Effector memory CD4-positive, alpha-beta T cell (primary cell): Measurements from ENCODE around the gene CUEDC1.
A peak's percentile ranks its signal among the peaks of the same experiment; 100 is the strongest.

ENCODE experiments used
- DNase-seq, 3 donors: peaks; one replicate each; pipeline ENCODE4 v3.0.0-alpha.2; 2020
- H3K27ac ChIP-seq: 2 replicates; pipeline ENCODE4 v1.7.0; 2013; ENCODE audit warnings: mild to moderate bottlenecking, low read length, moderate library complexity; ENCODE audit not compliant: insufficient read depth, poor library complexity, severe bottlenecking
- H3K27me3 ChIP-seq: replicated peaks from 2 replicates; pipeline ENCODE4 v1.7.0; 2013; ENCODE audit warnings: mild to moderate bottlenecking, low read length; ENCODE audit not compliant: insufficient read depth, control insufficient read depth, poor library complexity, severe bottlenecking
- H3K36me3 ChIP-seq: 2 replicates; pipeline ENCODE4 v1.7.0; 2013; ENCODE audit warnings: mild to moderate bottlenecking, low read length, moderate library complexity; ENCODE audit not compliant: control insufficient read depth, insufficient read depth
- H3K4me1 ChIP-seq: 2 replicates; pipeline ENCODE4 v1.7.0; 2013; ENCODE audit warnings: low read length, mild to moderate bottlenecking; ENCODE audit not compliant: control insufficient read depth, insufficient read depth, poor library complexity, severe bottlenecking
- H3K4me3 ChIP-seq: 2 replicates; pipeline ENCODE4 v1.7.0; 2013; ENCODE audit warnings: low read length, low read depth, mild to moderate bottlenecking; ENCODE audit not compliant: insufficient read depth, poor library complexity, severe bottlenecking
- H3K9me3 ChIP-seq: 2 replicates; pipeline ENCODE4 v1.7.0; 2013; ENCODE audit warnings: mild to moderate bottlenecking, low read length, moderate library complexity; ENCODE audit not compliant: control insufficient read depth

The CUEDC1 gene

DNA sequence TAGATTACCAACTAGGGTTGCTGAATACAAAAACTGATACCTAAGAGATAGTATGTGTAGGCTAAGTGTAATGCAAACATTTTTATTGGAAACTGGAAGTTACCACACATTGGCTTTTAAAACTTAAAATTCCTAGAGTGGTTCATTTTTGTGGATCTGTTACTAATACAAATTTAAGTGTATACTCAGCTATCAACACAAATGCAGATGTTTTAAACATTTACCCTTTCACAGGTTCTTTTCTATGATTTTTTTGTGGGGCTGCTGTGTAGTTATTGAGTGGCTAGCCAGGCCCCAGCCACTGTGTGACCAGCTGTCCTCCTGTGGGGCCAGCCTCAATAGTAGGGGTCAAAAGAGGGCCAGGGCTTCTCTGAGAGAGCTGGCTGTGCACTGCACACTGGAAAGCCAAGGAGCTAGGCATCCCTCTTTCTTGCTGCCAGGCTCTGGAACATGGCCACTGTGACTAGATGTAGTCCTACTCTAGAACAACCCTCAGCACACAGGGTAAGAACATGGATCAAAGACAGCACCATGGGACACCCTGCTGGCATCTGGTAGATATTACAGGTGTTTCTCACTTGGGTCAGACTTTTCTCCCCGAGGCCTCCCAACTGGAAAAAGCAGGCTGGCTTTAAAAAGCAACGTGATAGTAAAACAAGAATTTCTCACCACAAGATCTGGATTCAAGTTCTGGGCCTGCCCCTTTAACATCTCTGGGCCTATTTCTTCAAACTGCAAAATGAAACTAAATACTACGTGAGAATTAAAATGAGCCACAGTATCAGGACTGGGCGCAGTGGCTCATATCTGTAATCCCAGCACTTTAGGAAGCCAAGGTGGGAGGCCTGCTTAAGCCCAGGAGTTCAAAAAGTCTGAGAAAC, 40.1 kb upstream of the CUEDC1 start:
- Histone ChIP-seq H3K9me3 (no peaks in the 10 kb centered on the region), H3K4me1 (peaks cover 6% of the 10 kb centered on the region), H3K4me3 (no peak overlapping the region), H3K27me3 (no peaks in the 10 kb centered on the region), H3K36me3 (no peaks in the 10 kb centered on the region), H3K27ac (peak overlapping the region; percentile 14)
- peak; percentile 11 to 33 (median 22) for DNase-seq

DNA sequence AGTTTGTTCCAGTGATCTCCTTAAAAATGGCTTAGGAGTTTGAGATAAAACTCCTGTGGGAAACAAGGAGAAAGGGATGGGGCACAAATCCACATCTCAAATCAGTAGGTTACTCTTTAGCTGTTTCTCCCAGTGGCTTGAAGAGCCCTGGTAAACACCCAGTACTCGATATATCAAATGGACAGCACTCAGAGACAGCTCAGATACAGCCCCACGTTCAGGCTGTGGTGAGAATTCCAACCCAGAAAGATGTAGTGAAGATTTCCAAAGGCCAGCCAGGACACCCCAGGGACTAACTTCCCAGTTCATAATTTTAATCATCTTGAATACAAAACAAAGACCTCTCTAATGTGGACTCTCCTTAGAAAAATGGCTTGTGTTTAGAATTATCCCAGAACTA, 39.2 kb upstream of the CUEDC1 start:
- H3K27me3 ChIP-seq: no peaks in the 10 kb centered on the region

DNA sequence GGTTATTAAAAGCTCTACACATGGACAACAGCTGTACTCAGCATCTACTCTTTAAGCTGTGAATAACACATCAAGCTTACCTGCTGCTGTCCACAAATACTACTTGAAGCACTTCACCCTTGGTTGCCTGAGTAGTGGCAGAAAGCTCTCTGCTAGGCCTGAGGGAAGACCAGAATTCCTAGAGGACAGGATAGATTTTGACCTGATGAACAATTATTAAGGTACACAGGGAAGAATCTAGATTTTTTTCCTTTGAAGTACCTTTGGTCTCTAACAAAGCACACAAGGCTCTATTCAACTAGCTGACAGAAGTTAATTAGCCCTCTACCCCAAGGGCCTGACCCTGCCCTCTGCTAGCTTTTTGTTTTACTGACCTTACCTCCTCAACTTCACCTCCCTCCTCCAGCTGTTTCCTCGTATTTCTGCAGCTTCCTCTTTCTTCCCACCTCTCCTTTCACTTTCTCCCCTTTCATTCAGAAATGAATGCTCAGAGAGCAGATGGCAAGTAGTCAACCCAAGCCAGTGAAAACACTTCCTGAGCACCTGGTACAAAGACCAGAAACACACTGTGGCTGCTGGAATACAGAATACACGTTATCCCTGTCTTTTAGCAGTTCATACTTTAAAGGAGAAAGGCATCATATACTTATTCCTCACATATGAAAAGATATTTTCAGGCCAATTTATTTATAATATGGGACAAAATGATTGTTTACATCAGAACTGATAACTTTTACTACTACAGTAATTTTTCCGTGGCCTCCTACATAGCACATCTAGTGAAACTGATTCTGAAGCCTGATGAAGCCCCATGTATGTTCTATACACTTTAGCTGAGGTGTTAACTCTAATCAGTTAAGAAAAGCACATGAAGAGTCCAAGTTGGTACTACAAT, 38.5 kb upstream of the CUEDC1 start:
- H3K36me3 ChIP-seq: no peaks in the 10 kb centered on the region

More for the DNA sequence above, 39.2 kb upstream of the CUEDC1 start:
- Histone ChIP-seq H3K9me3 (no peaks in the 10 kb centered on the region), H3K27ac (no peak overlapping the region), H3K36me3 (no peaks in the 10 kb centered on the region), H3K4me3 (no peak overlapping the region), H3K4me1 (peaks cover 6% of the 10 kb centered on the region)
- no peak for DNase-seq

DNA sequence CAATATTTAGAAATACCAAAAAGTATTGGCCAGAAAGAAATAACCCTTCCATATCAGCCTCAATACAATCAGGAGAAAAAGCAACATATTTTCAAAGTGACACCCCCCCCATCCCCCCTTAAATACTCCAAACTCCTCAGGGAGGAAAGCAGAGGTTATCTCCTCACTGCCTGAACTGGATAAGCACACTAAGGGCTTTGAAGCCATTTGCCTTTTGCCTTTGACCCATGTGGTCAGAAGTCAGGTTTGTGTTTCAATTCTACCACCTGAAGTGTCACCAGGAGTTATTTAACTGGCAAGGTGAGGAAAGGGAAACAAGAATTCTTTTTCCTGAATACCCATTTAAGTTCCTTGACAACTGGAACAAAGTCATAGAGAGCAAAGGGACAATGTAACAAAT, 36.3 kb upstream of the CUEDC1 start:
- H3K27me3 ChIP-seq: no peaks in the 10 kb centered on the region
- no peaks in the 10 kb centered on the region for H3K9me3 ChIP-seq
- no peak overlapping the region for H3K27ac ChIP-seq
- no peaks in the 10 kb centered on the region for H3K36me3 ChIP-seq
- H3K4me1 ChIP-seq: peaks cover 12% of the 10 kb centered on the region
- no peak overlapping the region for H3K4me3 ChIP-seq
- no peak for DNase-seq

More for the DNA sequence above, 38.5 kb upstream of the CUEDC1 start:
- no peak overlapping the region for H3K27ac ChIP-seq
- DNase-seq: no peak
- no peak overlapping the region for H3K4me3 ChIP-seq
- no peaks in the 10 kb centered on the region for H3K27me3 ChIP-seq
- no peaks in the 10 kb centered on the region for H3K9me3 ChIP-seq
- H3K4me1 ChIP-seq: peaks cover 10% of the 10 kb centered on the region

DNA sequence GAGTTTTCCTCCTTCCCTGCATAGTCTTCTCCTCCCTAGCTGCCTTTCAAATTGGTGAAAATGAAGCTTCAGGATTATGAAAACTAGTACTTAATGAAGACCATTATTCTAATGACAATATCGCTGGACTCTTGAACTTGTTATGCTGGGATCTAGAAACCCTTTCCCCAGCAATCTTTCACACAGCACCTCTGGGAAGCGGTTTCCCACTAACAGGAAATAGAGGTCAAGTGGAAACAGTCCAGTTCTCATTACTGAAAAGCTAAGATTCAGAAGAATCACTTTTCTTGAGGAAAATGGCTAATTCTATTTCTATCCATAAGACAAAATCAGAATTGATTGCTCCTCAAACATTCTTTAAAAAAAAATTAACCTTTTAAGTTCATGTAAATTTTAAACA, 34.8 kb upstream of the CUEDC1 start:
- no peaks in the 10 kb centered on the region for H3K36me3 ChIP-seq
- DNase-seq: no peak
- H3K4me3 ChIP-seq: no peak overlapping the region
- no peaks in the 10 kb centered on the region for H3K9me3 ChIP-seq
- H3K4me1 ChIP-seq: peaks cover 9% of the 10 kb centered on the region
- H3K27me3 ChIP-seq: no peaks in the 10 kb centered on the region
- no peak overlapping the region for H3K27ac ChIP-seq

DNA sequence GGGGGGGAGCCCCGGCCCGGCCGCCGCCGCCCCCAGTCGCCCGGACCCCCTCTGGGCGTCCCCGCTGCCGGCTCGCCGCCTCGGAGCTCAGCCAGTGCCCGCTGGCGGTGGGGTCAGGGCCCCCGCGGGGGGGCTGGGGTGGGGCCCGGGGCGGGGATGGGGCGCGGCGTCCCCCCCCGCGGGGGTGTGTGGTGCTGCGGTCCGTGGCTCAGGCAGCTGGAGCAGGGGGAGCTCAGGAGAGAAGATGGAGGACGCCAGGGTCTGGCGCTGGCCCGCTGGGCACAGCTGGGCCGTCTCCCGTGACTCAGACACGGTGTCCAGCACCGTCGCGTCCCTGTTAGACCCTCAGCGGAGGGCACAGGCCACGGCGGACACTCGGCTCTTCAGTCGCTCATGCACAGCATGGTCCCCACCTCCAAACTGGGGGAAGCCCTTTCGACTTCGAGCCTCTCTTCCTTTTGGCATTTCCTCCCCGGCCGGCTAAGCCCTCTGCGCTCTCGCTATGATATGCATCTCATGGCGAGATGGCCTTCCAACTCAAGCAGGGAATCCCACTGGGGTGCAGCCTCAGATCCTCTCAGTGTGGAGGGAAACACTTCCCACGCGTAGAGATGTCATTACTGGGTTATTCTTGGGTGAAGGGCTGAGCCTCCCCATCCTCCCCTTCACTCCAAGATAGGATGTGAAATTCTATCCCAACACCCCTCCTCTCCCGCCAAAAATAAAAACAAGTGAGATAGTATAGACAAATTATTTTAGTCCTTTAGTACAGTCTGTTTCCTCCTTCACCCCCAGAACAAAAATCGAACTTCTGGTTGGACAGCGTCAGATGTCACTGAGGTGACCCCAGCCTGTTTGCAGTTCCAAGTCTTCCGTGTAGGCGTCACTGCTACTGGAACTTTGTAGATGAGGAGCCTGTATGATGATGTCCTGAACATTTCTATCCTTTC, 33.4 kb upstream of the CUEDC1 start:
- no peaks in the 10 kb centered on the region for H3K27me3 ChIP-seq
- H3K4me3 ChIP-seq: peak overlapping the region; percentile 76
- peak overlapping the region; percentile 83 for H3K27ac ChIP-seq
- DNase-seq: no peak
- peaks cover 13% of the 10 kb centered on the region for H3K4me1 ChIP-seq
- H3K36me3 ChIP-seq: no peaks in the 10 kb centered on the region
- H3K9me3 ChIP-seq: no peaks in the 10 kb centered on the region

DNA sequence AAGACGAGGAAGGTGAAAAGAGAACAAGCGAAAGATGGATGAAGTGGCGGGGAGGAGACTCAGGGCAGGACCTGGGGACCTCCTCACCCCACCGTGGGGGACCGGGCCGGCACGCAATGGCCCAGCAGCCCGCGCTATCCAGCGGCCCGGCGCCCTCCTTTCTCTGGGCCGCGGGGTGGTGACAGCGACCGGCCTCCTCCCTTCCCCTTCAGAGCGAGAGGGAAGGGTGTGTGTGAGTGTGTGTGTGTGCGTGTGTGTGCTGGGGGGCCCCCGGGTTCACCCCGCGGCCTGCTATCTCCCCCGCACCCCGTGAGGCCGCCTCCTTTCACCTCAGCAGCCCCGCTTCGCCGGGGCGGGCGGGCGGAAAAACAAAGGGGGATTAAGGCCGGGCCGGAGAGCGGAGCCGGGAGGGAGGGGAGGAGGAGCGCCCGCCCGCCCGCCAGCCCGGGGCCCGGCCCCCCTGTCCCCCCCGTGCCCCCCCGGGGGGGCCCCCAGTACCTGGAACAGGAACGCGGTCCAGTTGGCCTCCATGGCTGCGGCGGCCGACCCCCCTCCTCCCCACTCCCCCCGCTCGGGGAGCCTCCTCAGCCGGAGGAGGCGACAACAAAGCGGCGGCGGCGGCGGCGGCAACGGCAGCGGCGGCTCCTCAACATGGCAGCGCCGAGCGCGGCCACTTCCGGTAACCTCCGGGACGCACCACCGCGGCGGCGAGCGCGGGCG, 32.5 kb upstream of the CUEDC1 start, which contains the start of gene VEZF1:
VEZF1 (minus strand) TSS at position 674 of the 720 bp plus-strand sequence; CDS start at position 531, 143 bp downstream.
- H3K27ac ChIP-seq: peak within 1 kb of the TSS; percentile 83
- no peaks in the 10 kb centered on the region for H3K27me3 ChIP-seq
- H3K9me3 ChIP-seq: no peaks in the 10 kb centered on the region
- peak; percentile 68 to 73 (median 71) for DNase-seq
- H3K36me3 ChIP-seq: no peaks in the 10 kb centered on the region
- H3K4me1 ChIP-seq: peaks cover 16% of the 10 kb centered on the region
- peak within 1 kb of the TSS; percentile 81 for H3K4me3 ChIP-seq

DNA sequence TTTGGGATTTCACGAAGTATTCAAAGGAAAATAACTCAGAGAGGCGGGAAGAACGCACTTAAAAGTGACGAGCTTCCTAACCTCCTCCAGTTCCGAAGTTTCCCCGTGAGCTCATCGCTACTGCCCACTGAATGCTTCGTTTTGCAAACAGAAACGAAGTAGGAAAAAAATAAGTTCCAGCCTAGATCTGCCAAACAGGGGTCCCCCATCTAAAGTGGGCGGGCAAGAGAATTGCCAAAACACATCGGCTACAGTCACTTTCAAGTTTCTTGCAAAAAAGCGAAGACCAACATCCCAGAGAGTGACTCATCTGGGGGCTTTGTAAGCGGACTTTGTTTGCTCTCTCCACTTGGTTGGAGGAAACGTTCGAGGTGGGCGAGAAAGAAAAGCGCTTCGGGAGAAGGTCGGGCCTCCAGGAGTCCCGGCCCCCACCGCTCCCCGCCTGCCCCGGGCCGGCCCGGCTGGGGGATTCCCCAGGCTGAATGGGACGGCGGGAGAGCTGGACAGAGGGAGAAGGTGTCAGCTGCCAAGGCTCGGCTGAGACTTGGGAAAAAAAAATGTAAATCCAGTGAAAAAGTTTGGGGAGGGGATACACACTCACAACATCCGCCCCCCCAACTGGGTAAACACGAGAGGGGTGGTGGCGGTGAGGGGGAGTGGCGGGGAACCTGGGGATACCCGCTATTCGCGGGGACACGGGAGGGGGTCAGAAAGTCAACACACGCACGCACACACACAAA, 31.8 kb upstream of the CUEDC1 start:
- DNase-seq: peak in 2 of 3 donors; percentile 20 to 22
- Histone ChIP-seq H3K27me3 (no peaks in the 10 kb centered on the region), H3K4me3 (peak overlapping the region; percentile 81), H3K4me1 (peaks cover 16% of the 10 kb centered on the region), H3K9me3 (no peaks in the 10 kb centered on the region), H3K36me3 (peaks cover 6% of the 10 kb centered on the region), H3K27ac (peak overlapping the region; percentile 83)
